ENCODE data around the gene PRELP.

Gene PRELP

GRCh38 chr1:203478986-203479385, 3.4 kb downstream of the PRELP start:
- H3K4me3 Mint-ChIP-seq: no peak overlapping the region
- H3K27me3 Mint-ChIP-seq (ENCODE audit: low read depth): peaks cover 34% of the 10 kb centered on the region
- H3K27ac Mint-ChIP-seq: no peak overlapping the region

DNA sequence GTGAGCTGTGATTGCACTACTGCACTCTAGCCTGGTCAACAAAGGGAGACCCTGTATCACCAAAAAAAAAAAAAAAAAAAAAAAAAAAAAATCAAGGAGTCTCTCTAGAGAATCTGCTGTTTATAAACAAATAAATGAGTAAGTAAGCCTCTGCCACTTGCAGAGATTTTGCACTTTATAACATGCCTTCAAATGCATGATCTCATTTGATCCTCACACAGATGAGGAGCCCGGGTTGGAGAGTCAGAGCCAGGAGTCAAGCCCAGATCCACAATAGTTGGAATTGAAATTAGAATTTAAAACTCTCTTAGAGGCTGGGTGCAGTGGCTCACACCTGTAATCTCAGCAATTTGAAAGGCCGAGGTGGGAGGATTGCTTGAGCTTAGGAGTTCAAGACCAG, 4.0 kb downstream of the PRELP start:
- no peaks in the 10 kb centered on the region for H3K36me3 Mint-ChIP-seq (ENCODE audit: low read depth)

More at GRCh38 chr1:203478986-203479385, 3.4 kb downstream of the PRELP start:
- peaks cover 13% of the 10 kb centered on the region for H3K4me1 Mint-ChIP-seq (ENCODE audit: low read depth)
- no peaks in the 10 kb centered on the region for H3K36me3 Mint-ChIP-seq (ENCODE audit: low read depth)
- no peaks in the 10 kb centered on the region for H3K9me3 Mint-ChIP-seq

DNA sequence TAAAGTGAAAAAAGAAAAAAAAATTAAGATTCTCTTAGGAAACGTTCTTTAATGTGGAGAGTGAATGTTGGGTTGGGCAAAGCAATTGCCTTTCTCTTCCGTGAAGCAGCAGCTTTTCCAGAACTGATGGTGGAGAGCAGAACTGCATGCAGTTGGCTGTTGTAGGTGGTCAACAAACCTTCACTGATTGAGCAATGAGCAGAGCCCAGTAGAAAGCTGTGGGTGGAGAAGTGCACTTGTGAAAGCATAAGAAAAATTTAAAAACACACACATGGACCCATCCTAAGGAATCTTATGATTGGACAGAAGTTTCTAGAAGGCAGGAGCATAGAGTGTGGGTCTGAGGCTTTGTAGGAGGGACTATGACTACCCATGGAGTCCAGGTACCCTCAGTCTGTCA, 4.5 kb downstream of the PRELP start:
- Mint-ChIP-seq H3K27ac (no peak overlapping the region), H3K9me3 (no peaks in the 10 kb centered on the region), H3K4me1 (ENCODE audit: low read depth) (peaks cover 13% of the 10 kb centered on the region)

More for the DNA sequence above, 4.0 kb downstream of the PRELP start:
- H3K27me3 Mint-ChIP-seq (ENCODE audit: low read depth): peaks cover 29% of the 10 kb centered on the region
- H3K4me3 Mint-ChIP-seq: no peak overlapping the region
- H3K27ac Mint-ChIP-seq: no peak overlapping the region
- peaks cover 13% of the 10 kb centered on the region for H3K4me1 Mint-ChIP-seq (ENCODE audit: low read depth)
- H3K9me3 Mint-ChIP-seq: no peaks in the 10 kb centered on the region

DNA sequence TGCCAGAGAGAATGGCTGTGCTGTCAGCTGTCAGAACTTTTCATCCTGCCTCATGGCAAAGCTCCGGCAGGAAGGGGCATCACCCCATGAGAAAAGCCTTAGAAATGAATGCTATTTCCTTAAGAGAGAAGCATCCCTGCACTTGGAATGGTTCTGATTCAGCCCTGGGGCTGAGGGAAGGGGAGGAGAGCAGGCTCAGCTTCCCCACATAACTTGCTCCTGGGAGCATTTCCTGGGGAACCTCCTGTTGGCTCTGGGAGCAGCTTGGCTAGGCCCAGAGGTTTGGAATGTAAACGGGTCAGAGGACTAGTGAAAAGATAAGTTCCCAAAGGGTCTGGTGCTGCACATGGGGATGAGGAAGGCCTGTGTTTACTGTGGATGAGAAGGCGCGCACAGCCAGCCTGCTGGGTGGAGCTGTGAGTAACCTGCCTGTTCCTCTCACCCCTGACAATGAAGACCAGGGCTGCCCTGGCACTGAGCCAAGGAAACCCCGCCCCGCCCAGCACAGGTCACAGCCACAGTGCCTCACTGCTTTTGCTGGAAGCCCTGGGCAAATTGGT, 5.0 kb downstream of the PRELP start:
- Mint-ChIP-seq H3K9me3 (no peaks in the 10 kb centered on the region), H3K27me3 (ENCODE audit: low read depth) (peaks cover 22% of the 10 kb centered on the region), H3K27ac (no peak overlapping the region), H3K4me1 (ENCODE audit: low read depth) (peaks cover 13% of the 10 kb centered on the region), H3K36me3 (ENCODE audit: low read depth) (no peaks in the 10 kb centered on the region), H3K4me3 (no peak overlapping the region)

More for the DNA sequence above, 4.5 kb downstream of the PRELP start:
- Mint-ChIP-seq H3K4me3 (no peak overlapping the region), H3K27me3 (ENCODE audit: low read depth) (peaks cover 25% of the 10 kb centered on the region), H3K36me3 (ENCODE audit: low read depth) (no peaks in the 10 kb centered on the region)

DNA sequence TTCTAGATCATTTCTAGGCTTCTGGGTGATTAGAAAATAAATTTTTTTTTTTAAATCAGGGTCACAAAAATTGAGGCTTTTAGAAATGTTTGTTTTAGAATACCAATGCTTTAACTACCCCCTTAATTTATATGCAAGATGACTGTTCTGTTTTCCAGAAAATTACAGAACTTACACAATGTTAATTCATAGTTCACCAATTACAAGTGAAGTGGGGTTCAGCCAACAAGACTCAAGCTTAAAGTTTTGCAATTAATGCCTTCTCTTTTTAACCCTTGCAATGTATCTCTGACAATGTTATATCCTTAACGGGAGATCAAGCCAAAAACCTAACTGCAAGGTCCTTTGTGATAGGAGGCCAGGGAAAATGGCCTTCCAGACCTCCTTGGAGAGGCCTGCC, 5.6 kb downstream of the PRELP start:
- H3K4me3 Mint-ChIP-seq: no peak overlapping the region
- no peaks in the 10 kb centered on the region for H3K36me3 Mint-ChIP-seq (ENCODE audit: low read depth)
- H3K4me1 Mint-ChIP-seq (ENCODE audit: low read depth): peaks cover 13% of the 10 kb centered on the region
- H3K27ac Mint-ChIP-seq: no peak overlapping the region
- no peaks in the 10 kb centered on the region for H3K9me3 Mint-ChIP-seq
- peaks cover 16% of the 10 kb centered on the region for H3K27me3 Mint-ChIP-seq (ENCODE audit: low read depth)

DNA sequence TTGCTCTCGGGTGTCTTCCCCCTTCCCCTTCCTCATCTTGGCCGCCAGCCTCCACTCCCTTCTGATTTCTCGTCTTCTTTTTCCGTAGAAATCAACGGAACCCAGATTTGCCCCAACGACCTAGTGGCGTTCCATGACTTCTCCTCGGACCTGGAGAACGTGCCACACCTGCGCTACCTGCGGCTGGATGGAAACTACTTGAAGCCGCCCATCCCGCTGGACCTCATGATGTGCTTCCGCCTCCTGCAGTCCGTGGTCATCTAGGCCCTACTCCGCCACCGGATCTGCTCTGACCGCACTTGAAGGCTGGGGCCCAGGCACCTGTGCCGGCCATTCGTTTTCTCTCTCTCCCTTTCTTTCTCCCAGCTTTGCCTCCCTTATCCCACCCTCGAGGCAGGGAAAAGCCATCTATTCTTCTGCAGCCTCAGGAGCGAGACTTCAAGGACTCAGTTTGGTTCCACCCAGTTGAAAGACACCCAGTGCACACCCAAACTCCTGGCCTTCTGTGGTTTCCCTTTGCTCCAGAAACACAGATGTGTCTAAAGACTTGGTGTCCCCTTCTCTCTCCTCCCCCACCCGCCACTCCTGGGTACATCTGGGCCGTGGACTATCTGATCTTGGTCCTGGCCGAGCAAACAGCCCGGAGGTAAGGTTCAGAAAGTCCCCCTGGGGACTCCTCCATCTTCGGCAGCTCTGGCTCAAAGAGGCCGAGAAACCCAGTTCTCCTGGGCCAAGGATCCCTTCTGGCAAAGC, 11.2 kb downstream of the PRELP start:
- no peak overlapping the region for H3K27ac Mint-ChIP-seq
- H3K9me3 Mint-ChIP-seq: no peaks in the 10 kb centered on the region
- peaks cover 3% of the 10 kb centered on the region for H3K4me1 Mint-ChIP-seq (ENCODE audit: low read depth)
- H3K27me3 Mint-ChIP-seq (ENCODE audit: low read depth): peaks cover 10% of the 10 kb centered on the region
- peak overlapping the region; percentile 68 for H3K4me3 Mint-ChIP-seq
- H3K36me3 Mint-ChIP-seq (ENCODE audit: low read depth): no peaks in the 10 kb centered on the region

DNA sequence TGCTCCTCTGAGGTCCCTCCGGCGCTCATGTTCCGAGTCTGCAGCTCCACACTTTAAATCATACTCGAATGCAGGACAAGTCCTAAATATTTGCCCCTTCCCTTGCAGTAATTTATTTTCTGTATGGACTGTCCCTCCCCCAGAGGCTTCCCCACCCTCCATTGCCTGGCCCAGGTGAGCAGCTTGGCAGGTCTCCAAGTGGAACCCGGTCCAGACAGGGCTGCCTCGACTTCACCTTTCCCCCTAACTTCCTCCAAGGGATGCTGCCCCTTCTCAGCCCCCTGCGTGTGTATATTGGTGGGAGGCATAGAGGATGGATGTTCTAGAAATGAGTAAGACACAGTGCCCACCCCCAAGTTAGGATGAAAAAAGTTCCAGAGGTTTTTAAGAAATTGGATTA, 12.9 kb downstream of the PRELP start:
- Mint-ChIP-seq H3K9me3 (no peaks in the 10 kb centered on the region), H3K4me1 (ENCODE audit: low read depth) (peaks cover 3% of the 10 kb centered on the region), H3K27me3 (ENCODE audit: low read depth) (peaks cover 17% of the 10 kb centered on the region), H3K27ac (no peak overlapping the region), H3K4me3 (no peak overlapping the region), H3K36me3 (ENCODE audit: low read depth) (no peaks in the 10 kb centered on the region)

DNA sequence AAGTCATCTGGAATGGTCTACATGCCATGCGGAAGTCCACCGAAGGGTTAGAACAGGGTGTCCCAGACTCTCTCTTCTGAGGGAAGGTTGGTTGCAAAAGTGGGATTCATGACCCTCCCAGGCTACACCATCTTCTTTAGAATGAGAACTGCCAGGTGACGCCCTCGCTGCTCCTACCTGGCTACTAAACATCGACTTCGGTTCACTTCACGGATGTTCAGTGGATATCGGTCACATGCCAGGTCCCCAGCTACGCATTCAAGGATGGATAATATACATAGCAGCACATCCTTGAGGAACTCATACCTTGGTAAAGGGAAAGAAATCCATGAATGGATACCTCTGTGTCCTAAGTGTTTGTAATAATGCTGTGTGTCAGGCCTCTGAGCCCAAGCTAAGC, 15.0 kb downstream of the PRELP start:
- H3K36me3 Mint-ChIP-seq (ENCODE audit: low read depth): no peaks in the 10 kb centered on the region
- no peaks in the 10 kb centered on the region for H3K9me3 Mint-ChIP-seq
- no peak overlapping the region for H3K27ac Mint-ChIP-seq
- H3K27me3 Mint-ChIP-seq (ENCODE audit: low read depth): peaks cover 17% of the 10 kb centered on the region
- H3K4me3 Mint-ChIP-seq: no peak overlapping the region
- H3K4me1 Mint-ChIP-seq (ENCODE audit: low read depth): peaks cover 3% of the 10 kb centered on the region

GRCh38 chr1:203491664-203492063, 16.1 kb downstream of the PRELP start:
- no peaks in the 10 kb centered on the region for H3K9me3 Mint-ChIP-seq
- no peaks in the 10 kb centered on the region for H3K36me3 Mint-ChIP-seq (ENCODE audit: low read depth)
- H3K4me1 Mint-ChIP-seq (ENCODE audit: low read depth): peaks cover 3% of the 10 kb centered on the region
- H3K4me3 Mint-ChIP-seq: no peak overlapping the region
- peaks cover 17% of the 10 kb centered on the region for H3K27me3 Mint-ChIP-seq (ENCODE audit: low read depth)
- H3K27ac Mint-ChIP-seq: no peak overlapping the region

GRCh38 chr1:203492082-203492747, 16.6 kb downstream of the PRELP start:
- H3K27me3 Mint-ChIP-seq (ENCODE audit: low read depth): peaks cover 17% of the 10 kb centered on the region
- no peaks in the 10 kb centered on the region for H3K9me3 Mint-ChIP-seq
- H3K4me3 Mint-ChIP-seq: no peak overlapping the region
- no peaks in the 10 kb centered on the region for H3K36me3 Mint-ChIP-seq (ENCODE audit: low read depth)
- no peak overlapping the region for H3K27ac Mint-ChIP-seq
- peaks cover 3% of the 10 kb centered on the region for H3K4me1 Mint-ChIP-seq (ENCODE audit: low read depth)

- H3K36me3 Mint-ChIP-seq (ENCODE audit: low read depth): no peaks in the 10 kb centered on the region
- H3K27me3 Mint-ChIP-seq (ENCODE audit: low read depth): peaks cover 17% of the 10 kb centered on the region
- no peaks in the 10 kb centered on the region for H3K9me3 Mint-ChIP-seq
- peaks cover 3% of the 10 kb centered on the region for H3K4me1 Mint-ChIP-seq (ENCODE audit: low read depth)
- no peak overlapping the region for H3K27ac Mint-ChIP-seq
- H3K4me3 Mint-ChIP-seq: no peak overlapping the region
Measured at GRCh38 chr1:203492748-203493130, 17.1 kb downstream of the PRELP start.

DNA sequence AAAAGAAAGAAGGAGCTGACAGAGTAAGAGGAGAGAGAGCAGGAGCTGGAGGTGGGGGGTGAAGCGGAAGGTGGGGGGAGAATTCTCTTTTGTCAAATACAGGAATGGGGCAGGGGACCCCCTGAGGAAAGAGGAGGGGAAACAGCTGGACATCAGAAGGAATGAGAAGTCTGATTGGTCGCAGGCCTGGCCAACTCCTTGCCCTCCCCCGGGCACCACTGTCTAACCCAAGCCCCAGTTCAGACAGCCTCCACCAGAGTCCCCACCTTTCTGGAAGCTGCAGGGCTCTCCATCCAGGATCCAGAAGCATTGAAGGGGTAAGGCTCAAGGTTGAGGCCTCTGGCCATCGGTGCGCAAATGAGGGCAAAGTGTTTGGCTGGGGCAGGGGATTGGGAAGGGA, 18.3 kb downstream of the PRELP start, which contains the start of gene OPTC:
TSS of gene OPTC (plus strand) at position 253 of the 400 bp plus-strand sequence. CDS start 1,853 bp downstream, outside the sequence.
- no peak within 1 kb of the TSS for H3K27ac Mint-ChIP-seq
- H3K4me3 Mint-ChIP-seq: no peak within 1 kb of the TSS
- peaks cover 17% of the 10 kb centered on the region for H3K27me3 Mint-ChIP-seq (ENCODE audit: low read depth)
- H3K9me3 Mint-ChIP-seq: no peaks in the 10 kb centered on the region
- no peaks in the 10 kb centered on the region for H3K36me3 Mint-ChIP-seq (ENCODE audit: low read depth)
- peaks cover 3% of the 10 kb centered on the region for H3K4me1 Mint-ChIP-seq (ENCODE audit: low read depth)

DNA sequence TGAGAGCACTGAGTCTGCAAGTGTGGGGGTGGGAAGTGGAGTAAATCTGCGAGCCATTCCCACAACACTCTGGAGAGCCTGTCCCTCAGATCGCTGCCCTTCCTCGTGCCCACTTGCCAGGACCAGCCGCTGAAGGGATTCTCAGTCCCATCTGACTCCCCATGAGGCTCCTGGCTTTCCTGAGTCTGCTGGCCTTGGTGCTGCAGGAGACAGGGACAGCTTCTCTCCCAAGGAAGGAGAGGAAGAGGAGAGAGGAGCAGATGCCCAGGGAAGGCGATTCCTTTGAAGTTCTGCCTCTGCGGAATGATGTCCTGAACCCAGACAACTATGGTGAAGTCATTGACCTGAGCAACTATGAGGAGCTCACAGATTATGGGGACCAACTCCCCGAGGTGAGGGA, 20.2 kb downstream of the PRELP start:
- no peaks in the 10 kb centered on the region for H3K36me3 Mint-ChIP-seq (ENCODE audit: low read depth)
- H3K9me3 Mint-ChIP-seq: no peaks in the 10 kb centered on the region
- H3K4me3 Mint-ChIP-seq: no peak overlapping the region
- H3K4me1 Mint-ChIP-seq (ENCODE audit: low read depth): peaks cover 1% of the 10 kb centered on the region
- H3K27me3 Mint-ChIP-seq (ENCODE audit: low read depth): peaks cover 14% of the 10 kb centered on the region
- no peak overlapping the region for H3K27ac Mint-ChIP-seq

DNA sequence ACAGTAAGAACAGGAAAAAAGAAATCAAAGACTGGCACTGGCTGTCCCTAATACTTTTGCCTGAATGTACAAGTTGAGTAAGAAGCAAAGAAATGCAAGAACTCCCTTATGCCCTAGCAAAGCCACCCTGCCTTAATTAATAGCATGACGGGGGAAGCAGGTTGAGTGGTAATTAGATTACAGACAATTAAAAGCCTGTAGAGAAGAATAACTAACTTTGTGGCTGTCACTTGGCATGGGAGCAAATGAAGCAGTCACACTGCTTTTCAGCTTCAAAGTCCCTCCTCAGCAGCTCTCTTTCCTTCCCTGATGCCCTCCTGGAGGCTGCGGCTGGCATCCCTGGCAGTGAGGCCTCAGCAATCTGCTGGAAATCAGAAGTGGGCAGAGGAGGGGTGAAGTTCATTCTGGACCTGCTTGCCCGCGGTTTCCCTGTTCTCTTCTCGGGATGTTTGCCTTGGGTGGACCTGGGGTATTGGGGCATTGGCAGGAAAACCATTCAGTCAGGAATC, 21.7 kb downstream of the PRELP start:
- Mint-ChIP-seq H3K9me3 (no peaks in the 10 kb centered on the region), H3K36me3 (ENCODE audit: low read depth) (no peaks in the 10 kb centered on the region)

More for the DNA sequence above, 21.7 kb downstream of the PRELP start:
- H3K27ac Mint-ChIP-seq: no peak overlapping the region
- H3K27me3 Mint-ChIP-seq (ENCODE audit: low read depth): peaks cover 7% of the 10 kb centered on the region
- H3K4me3 Mint-ChIP-seq: no peak overlapping the region
- peaks cover 2% of the 10 kb centered on the region for H3K4me1 Mint-ChIP-seq (ENCODE audit: low read depth)

Data from T-helper 1 cell treated with Interleukin-12 subunit alpha and Interleukin-12 subunit beta and Interleukin-4 antibody, amounts not matched to agents 30 μg/mL and 1 μg/mL, for 36 hours (primary cell).